Transverse colon (tissue), 4 donors: ENCODE data around the gene PDZD2. TPM values are rescaled to one million over a fixed set of nuclear protein-coding genes. Genes with fewer than 3 reads are reported as not detected.
A peak's percentile ranks its signal among the peaks of the same experiment; 100 is the strongest.

Experiments used
- DNase-seq: peaks from one replicate; pipeline ENCODE4 v3.0.0-alpha.2; 2019
- H3K27ac ChIP-seq, 4 donors: fragments of 200-600 bp; sonication (generic); 2 replicates each; pipeline ENCODE4 v1.5.1; 2016 to 2018; ENCODE audit warnings: inconsistent platforms in 4 of 4
- H3K27me3 ChIP-seq: fragments of 200-600 bp; sonication (generic); 2 replicates; pipeline ENCODE4 v1.5.1; 2017; ENCODE audit warnings: inconsistent platforms
- H3K36me3 ChIP-seq, 4 donors: fragments of 200-600 bp; sonication (generic); 2 replicates each; pipeline ENCODE4 v1.5.1; 2017 to 2019; ENCODE audit warnings: inconsistent platforms in 4 of 4
- H3K4me1 ChIP-seq, 4 donors: fragments of 200-600 bp; sonication (generic); 2 replicates each; pipeline ENCODE4 v1.5.1; 2017 to 2020; ENCODE audit warnings: inconsistent platforms in 4 of 4
- H3K4me3 ChIP-seq, 4 donors: fragments of 200-600 bp; sonication (generic); 1 replicate in 1 of 4; 2 replicates in 3 of 4; pipeline versions ENCODE4 v1.5.1 to v1.6.1; 2017 to 2019; ENCODE audit warnings: inconsistent platforms in 4 of 4
- H3K9me3 ChIP-seq, 2 donors: fragments of 200-600 bp; sonication (generic); 2 replicates each; pipeline ENCODE4 v1.5.1; 2017 to 2019; ENCODE audit warnings: inconsistent platforms in 2 of 2
- CTCF ChIP-seq, 5 experiments: fragments of 200-600 bp in 3 of 5; fragments of 450-650 bp in 2 of 5; sonication (generic) in 3 of 5; IDR thresholded peaks; 1 replicate in 2 of 5; 2 replicates in 3 of 5; pipeline ENCODE4 v1.5.1; 2016 to 2017; ENCODE audit warnings: antibody characterized with exemption in 5 of 5, inconsistent platforms in 3 of 5, mild to moderate bottlenecking in 2 of 5, moderate library complexity in 1 of 5
- EP300 ChIP-seq: sonication (generic); formaldehyde crosslinking; IDR thresholded peaks from one replicate; pipeline ENCODE4 v1.6.1; 2017; ENCODE audit warnings: antibody characterized with exemption, low read depth
- POLR2A ChIP-seq: fragments of 450-650 bp; IDR thresholded peaks from one replicate; pipeline ENCODE4 v1.6.1; 2016; ENCODE audit warnings: antibody characterized with exemption, mild to moderate bottlenecking, moderate library complexity
- POLR2AphosphoS5 ChIP-seq, 3 donors: sonication (generic); formaldehyde crosslinking; IDR thresholded peaks; one replicate each; pipeline ENCODE4 v1.6.1; 2016; ENCODE audit warnings: antibody characterized with exemption in 3 of 3
- WGBS, 2 donors: methylation state at CpG; one replicate each; pipeline ENCODE4 v1.1.5; 2018; ENCODE audit warnings: low coverage in 1 of 2; 5-methylcytosine and 5-hydroxymethylcytosine counted together
- in situ Hi-C, 4 donors: fragments of 200-750 bp; cut with MboI; loops; one replicate each; pipeline versions ENCODE4 v1.15.0 to v1.15.1; 2017; ENCODE audit warnings: low sequenced_read_pairs in 3 of 4, low pct_ligation_motif_present in 1 of 4, low pct_unique_long_range_greater_than_20kb in 1 of 4
- intact Hi-C: fragments of 100-400 bp; cut with DNase I; formaldehyde crosslinking; loops from one replicate; pipeline ENCODE4 v1.15.1; 2023; ENCODE audit warnings: low total_unique reads
- total RNA-seq, 4 donors: library from RNA; depleted of rRNA; stranded (reverse); fragments of >200 nt; gene quantifications; one replicate each; pipeline ENCODE4 v1.1.0, GENCODE V29; 2016

The PDZD2 gene
- total RNA-seq, 4 donors from 2014 or later: 2.0 to 3.7 (median 2.8) TPM

DNA sequence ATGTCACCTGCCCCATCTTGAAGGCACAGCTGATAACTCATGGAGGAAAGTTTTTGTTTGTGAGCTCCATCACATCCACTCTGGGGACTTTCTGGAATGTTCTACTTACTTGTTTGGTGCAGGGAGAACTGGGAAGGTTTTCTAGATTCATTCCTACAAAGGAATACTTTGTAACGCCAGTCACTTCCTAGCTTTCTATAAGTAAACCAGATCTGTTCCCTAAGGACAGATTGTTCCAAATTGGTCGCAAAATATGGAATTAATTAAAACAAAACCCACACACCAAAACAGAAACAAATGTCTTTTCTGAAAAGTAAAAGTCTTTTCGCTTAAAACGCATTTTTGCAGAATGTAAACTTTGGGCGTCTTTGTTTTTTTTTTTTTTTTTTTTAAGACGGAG, 167.6 kb downstream of the PDZD2 start:
- Histone ChIP-seq H3K4me3 (no peak overlapping the region), H3K4me1 (no peaks in the 10 kb centered on the region), H3K36me3 (no peaks in the 10 kb centered on the region), H3K27me3 (no peaks in the 10 kb centered on the region), H3K9me3 (no peaks in the 10 kb centered on the region), H3K27ac (no peak overlapping the region)
- intact Hi-C loops: loop anchor here (5.0 kb wide), 1 partner anchor 224 kb away; no protein-coding TSS in a partner anchor
- DNase-seq: no peak
- in situ Hi-C loops: loop anchor here (10.0 to 25.0 kb wide), 4 partner anchors 219 to 256 kb away; no protein-coding TSS in a partner anchor
- 73 to 92% methylated on average over 4 to 6 of the region's 6 CpGs for WGBS, 2 donors
- TF ChIP-seq EP300: no peak
- TF ChIP-seq POLR2A: no peak
- TF ChIP-seq CTCF (IDR thresholded peaks at IDR 0.05): no peak
- TF ChIP-seq POLR2AphosphoS5 (IDR thresholded peaks at IDR 0.05): no peak

DNA sequence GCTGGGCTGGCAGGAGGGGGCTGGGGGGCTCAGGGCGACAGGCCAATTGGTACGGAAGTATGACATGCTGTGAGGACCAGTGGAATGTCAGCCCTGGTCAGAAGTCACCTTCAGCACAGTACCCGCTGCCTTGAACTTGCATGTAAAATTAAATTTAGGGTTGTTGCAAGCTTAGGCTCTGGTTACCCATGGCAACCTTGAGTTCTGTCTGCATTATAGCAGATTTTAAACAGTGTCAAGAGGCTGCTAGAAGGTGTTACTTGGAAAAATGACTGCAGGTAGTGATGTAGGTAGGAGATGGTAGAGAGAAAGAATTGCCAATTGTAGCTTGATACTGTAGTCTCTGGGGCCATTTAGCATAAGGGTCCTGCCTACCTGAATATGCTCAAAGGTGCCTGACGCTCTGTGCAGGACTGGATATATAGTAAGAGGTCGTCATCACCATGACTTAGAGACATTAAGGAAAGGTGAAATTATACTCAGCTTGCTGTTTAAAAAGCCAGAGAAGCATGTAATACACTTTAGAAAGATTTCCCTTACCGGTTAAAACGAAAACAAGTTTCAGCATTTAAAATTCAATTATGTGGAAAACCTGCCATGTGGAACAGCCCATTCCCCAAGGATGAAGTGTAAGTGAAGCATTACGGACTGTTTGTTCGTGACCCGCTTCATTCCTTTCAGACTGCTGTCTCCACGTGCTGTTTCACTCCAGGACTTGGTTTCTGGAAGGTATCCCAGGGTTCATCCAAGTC, 169.0 kb downstream of the PDZD2 start:
- Histone ChIP-seq H3K9me3 (no peaks in the 10 kb centered on the region), H3K27me3 (no peaks in the 10 kb centered on the region), H3K27ac (no peak overlapping the region), H3K4me1 (no peaks in the 10 kb centered on the region), H3K4me3 (no peak overlapping the region), H3K36me3 (no peaks in the 10 kb centered on the region)
- no peak for DNase-seq
- WGBS, 2 donors: 73 to 78% methylated on average over 9 to 11 of the region's 11 CpGs
- in situ Hi-C loops: loop anchor here (10.0 to 25.0 kb wide), 4 partner anchors 221 to 254 kb away; no protein-coding TSS in a partner anchor
- intact Hi-C loops: loop anchor here (5.0 kb wide), 1 partner anchor 226 kb away; no protein-coding TSS in a partner anchor
- TF ChIP-seq CTCF (IDR thresholded peaks at IDR 0.05): no peak
- no peak for TF ChIP-seq POLR2AphosphoS5 (IDR thresholded peaks at IDR 0.05)
- TF ChIP-seq POLR2A: no peak
- no peak for TF ChIP-seq EP300

DNA sequence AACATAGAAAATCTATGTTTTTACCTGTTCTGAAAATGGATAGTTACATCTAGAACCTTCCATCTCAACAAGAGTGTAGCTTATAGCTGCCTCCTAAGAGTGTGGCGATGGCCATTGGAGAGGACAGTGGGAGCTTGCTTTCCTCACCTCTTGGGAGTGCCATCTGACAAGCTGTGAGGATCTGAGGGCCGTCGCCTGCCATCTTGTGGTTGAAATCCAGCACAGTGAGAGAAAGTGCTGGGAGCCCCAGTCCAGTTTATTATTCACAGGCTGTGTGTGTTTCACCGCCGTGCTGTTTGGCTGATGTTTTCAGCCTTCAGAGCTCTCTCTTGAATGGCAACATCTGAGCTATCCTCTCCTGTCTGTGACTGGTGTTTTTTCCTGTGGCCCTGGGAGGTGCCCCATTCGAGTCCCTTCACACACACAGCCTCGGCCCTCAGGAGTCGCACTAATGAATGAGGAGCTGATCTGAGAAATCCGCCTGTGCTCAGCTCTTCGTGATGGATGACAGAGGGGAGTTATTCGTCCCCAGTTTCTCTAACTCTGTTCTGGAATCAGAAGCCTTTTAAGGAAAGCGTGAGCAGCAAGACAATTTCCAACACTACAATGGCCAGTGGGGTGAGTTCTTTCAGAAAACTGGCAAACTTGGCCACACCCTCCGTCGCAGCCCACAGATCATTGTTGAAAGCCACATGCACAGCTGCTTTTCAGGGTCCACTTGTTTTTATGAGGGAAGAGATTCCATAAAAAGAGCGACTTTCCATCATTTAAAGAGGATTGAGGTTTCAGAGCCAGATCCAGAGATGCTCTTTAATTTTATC, 170.3 kb downstream of the PDZD2 start:
- in situ Hi-C loops (loop anchor here (10.0 to 25.0 kb wide), 4 partner anchors 222 to 253 kb away; no protein-coding TSS in a partner anchor), intact Hi-C loops (loop anchor here (5.0 kb wide), 1 partner anchor 227 kb away; no protein-coding TSS in a partner anchor)
- Histone ChIP-seq H3K4me3 (no peak overlapping the region), H3K27me3 (no peaks in the 10 kb centered on the region), H3K9me3 (no peaks in the 10 kb centered on the region), H3K27ac (no peak overlapping the region), H3K36me3 (no peaks in the 10 kb centered on the region), H3K4me1 (no peaks in the 10 kb centered on the region)
- 30 to 54% methylated on average over 2 to 15 of the region's 15 CpGs for WGBS, 2 donors
- TF ChIP-seq POLR2AphosphoS5 (IDR thresholded peaks at IDR 0.05): no peak
- peak; percentile 30 to 54 (median 43) for TF ChIP-seq CTCF (IDR thresholded peaks at IDR 0.05)
- peak; percentile 26 for DNase-seq

GRCh38 chr5:31811210-31811609, 172.3 kb downstream of the PDZD2 start:
- intact Hi-C loops (no loop called here), in situ Hi-C loops (loop anchor here in 2 of 4 donors (25.0 kb wide), 2 partner anchors 224 to 251 kb away; no protein-coding TSS in a partner anchor)
- no peak for DNase-seq
- TF ChIP-seq POLR2A: no peak
- no peak for TF ChIP-seq EP300
- TF ChIP-seq POLR2AphosphoS5 (IDR thresholded peaks at IDR 0.05): no peak
- TF ChIP-seq CTCF (IDR thresholded peaks at IDR 0.05): no peak
- Histone ChIP-seq H3K9me3 (no peaks in the 10 kb centered on the region), H3K27me3 (no peaks in the 10 kb centered on the region), H3K4me1 (no peaks in the 10 kb centered on the region), H3K36me3 (no peaks in the 10 kb centered on the region), H3K27ac (no peak overlapping the region), H3K4me3 (no peak overlapping the region)
- 56 to 60% methylated on average over 1 of the region's 1 CpG for WGBS, 2 donors
